Trophoblast cell (in vitro differentiated cells and primary cell): ENCODE measurements around the gene ARHGAP26.

Experiments used
- DNase-seq, 2 donors: peaks; one replicate each; pipeline ENCODE4 v3.0.0-alpha.2; 2016
- H2AFZ ChIP-seq: 2 replicates; pipeline ENCODE4 v1.6.1; 2013; ENCODE audit warnings: low read length, moderate library complexity, mild to moderate bottlenecking; ENCODE audit not compliant: insufficient read depth, poor library complexity
- H2AK5ac ChIP-seq: 2 replicates; pipeline ENCODE4 v1.6.1; 2013; ENCODE audit warnings: mild to moderate bottlenecking, low read length
- H2BK120ac ChIP-seq: 2 replicates; pipeline ENCODE4 v1.6.1; 2013; ENCODE audit warnings: low read length, mild to moderate bottlenecking, moderate library complexity; ENCODE audit not compliant: insufficient read depth, poor library complexity
- H2BK12ac ChIP-seq: 2 replicates; pipeline ENCODE4 v1.6.1; 2013; ENCODE audit warnings: mild to moderate bottlenecking, low read length, moderate library complexity
- H2BK5ac ChIP-seq: 2 replicates; pipeline ENCODE4 v1.6.1; 2013; ENCODE audit warnings: low read length, low read depth, moderate library complexity, mild to moderate bottlenecking; ENCODE audit not compliant: poor library complexity
- H3K14ac ChIP-seq: 2 replicates; pipeline ENCODE4 v1.6.1; 2013; ENCODE audit warnings: mild to moderate bottlenecking, low read length
- H3K18ac ChIP-seq: 2 replicates; pipeline ENCODE4 v1.6.1; 2013; ENCODE audit warnings: mild to moderate bottlenecking, low read length
- H3K23ac ChIP-seq: 2 replicates; pipeline ENCODE4 v1.6.1; 2013; ENCODE audit warnings: low read length
- H3K27ac ChIP-seq: 2 replicates; pipeline ENCODE4 v1.5.1; 2013; ENCODE audit warnings: low read depth, mild to moderate bottlenecking, inconsistent platforms, low read length, moderate library complexity
- H3K27me3 ChIP-seq: 2 replicates; pipeline ENCODE4 v1.6.1; 2013; ENCODE audit warnings: inconsistent platforms, mild to moderate bottlenecking, low read length, moderate library complexity; ENCODE audit not compliant: insufficient read depth
- H3K36me3 ChIP-seq, 2 experiments: 1 replicate in 1 of 2; 2 replicates in 1 of 2; pipeline ENCODE4 v1.6.1; 2013; ENCODE audit warnings: low read length in 2 of 2, mild to moderate bottlenecking in 2 of 2, moderate library complexity in 1 of 2; ENCODE audit not compliant: insufficient read depth in 2 of 2, control insufficient read depth in 1 of 2
- H3K4ac ChIP-seq: 2 replicates; pipeline ENCODE4 v1.6.1; 2013; ENCODE audit warnings: low read depth, mild to moderate bottlenecking, low read length, moderate library complexity
- H3K4me1 ChIP-seq, 2 experiments: 1 replicate in 1 of 2; 2 replicates in 1 of 2; pipeline ENCODE4 v1.6.1; 2013; ENCODE audit warnings: low read length in 2 of 2, mild to moderate bottlenecking in 2 of 2, moderate library complexity in 1 of 2; ENCODE audit not compliant: insufficient read depth in 2 of 2, control insufficient read depth in 1 of 2
- H3K4me2 ChIP-seq: 2 replicates; pipeline ENCODE4 v1.6.1; 2013; ENCODE audit warnings: inconsistent platforms, mild to moderate bottlenecking, low read length, moderate library complexity
- H3K4me3 ChIP-seq: 2 replicates; pipeline ENCODE4 v1.5.1; 2013; ENCODE audit warnings: mild to moderate bottlenecking, low read depth, low read length, inconsistent platforms
- H3K79me1 ChIP-seq: one replicate; pipeline ENCODE4 v1.6.1; 2013; ENCODE audit warnings: low read length
- H3K79me2 ChIP-seq: 2 replicates; pipeline ENCODE4 v1.6.1; 2013; ENCODE audit warnings: low read length, mild to moderate bottlenecking; ENCODE audit not compliant: control insufficient read depth, insufficient read depth, poor library complexity
- H3K9ac ChIP-seq: 2 replicates; pipeline ENCODE4 v1.6.1; 2013; ENCODE audit warnings: mild to moderate bottlenecking, low read length
- H3K9me3 ChIP-seq: 2 replicates; pipeline ENCODE4 v1.6.1; 2013; ENCODE audit warnings: low read depth, mild to moderate bottlenecking, control low read depth, inconsistent platforms, low read length; ENCODE audit not compliant: insufficient read depth
- H4K12ac ChIP-seq: 2 replicates; pipeline ENCODE4 v1.6.1; 2013; ENCODE audit warnings: low read depth, mild to moderate bottlenecking, low read length, moderate library complexity
- H4K8ac ChIP-seq: 2 replicates; pipeline ENCODE4 v1.6.1; 2013; ENCODE audit warnings: low read depth, mild to moderate bottlenecking, low read length, moderate library complexity
- H4K91ac ChIP-seq: one replicate; pipeline ENCODE4 v1.6.1; 2013; ENCODE audit warnings: low read depth, mild to moderate bottlenecking, low read length, moderate library complexity
- WGBS: extraction: QIAGEN DNeasy Blood & Tissue Kit; methylation state at CpG from one replicate; pipeline ENCODE4 v1.1.7; 2013; ENCODE audit warnings: missing lambda C conversion rate; ENCODE audit not compliant: insufficient read length, insufficient coverage; ENCODE audit errors: extremely low coverage; 5-methylcytosine and 5-hydroxymethylcytosine counted together

The ARHGAP26 gene

GRCh38 chr5:143033535-143034250 is 263.5 kb downstream of the ARHGAP26 start:
- Histone ChIP-seq H3K23ac (no peak overlapping the region), H3K18ac (no peak overlapping the region), H3K9ac (no peak overlapping the region), H3K27ac (no peak overlapping the region), H3K4me3 (no peak overlapping the region), H3K4me2 (no peak overlapping the region), H3K79me1 (no peaks in the 10 kb centered on the region), H3K36me3 (no peaks in the 10 kb centered on the region), H3K79me2 (no peaks in the 10 kb centered on the region), H2AFZ (no peak overlapping the region), H2AK5ac (no peak overlapping the region), H4K12ac (no peak overlapping the region), H3K27me3 (no peaks in the 10 kb centered on the region), H4K8ac (no peak overlapping the region), H3K4ac (no peak overlapping the region), H3K14ac (no peak overlapping the region), H2BK120ac (no peak overlapping the region), H4K91ac (no peak overlapping the region), H3K9me3 (no peaks in the 10 kb centered on the region), H3K4me1 (no peaks in the 10 kb centered on the region), H2BK5ac (no peak overlapping the region), H2BK12ac (no peak overlapping the region)
- DNase-seq = peak; percentile 29 to 70
- WGBS = no CpG with 5 or more reads among the region's 10 CpGs

- Histone ChIP-seq H3K79me2 (no peaks in the 10 kb centered on the region), H2AK5ac (no peak overlapping the region), H3K4ac (no peak overlapping the region), H3K79me1 (no peaks in the 10 kb centered on the region), H4K91ac (no peak overlapping the region), H3K36me3 (no peaks in the 10 kb centered on the region), H4K8ac (no peak overlapping the region), H2BK12ac (no peak overlapping the region), H3K4me2 (no peak overlapping the region), H3K4me1 (no peaks in the 10 kb centered on the region), H3K4me3 (no peak overlapping the region), H3K14ac (no peak overlapping the region), H3K18ac (no peak overlapping the region), H2AFZ (no peak overlapping the region), H3K27me3 (no peaks in the 10 kb centered on the region), H4K12ac (no peak overlapping the region), H3K9ac (no peak overlapping the region), H3K23ac (no peak overlapping the region), H3K9me3 (no peaks in the 10 kb centered on the region), H3K27ac (no peak overlapping the region), H2BK120ac (no peak overlapping the region), H2BK5ac (no peak overlapping the region)
- DNase-seq = no peak
- WGBS = no CpG with 5 or more reads among the region's 4 CpGs
These were observed 266.2 kb downstream of the ARHGAP26 start for GRCh38 chr5:143036146-143036927.

- Histone ChIP-seq H2BK120ac (no peak overlapping the region), H4K91ac (no peak overlapping the region), H3K14ac (no peak overlapping the region), H3K79me1 (no peaks in the 10 kb centered on the region), H3K23ac (no peak overlapping the region), H3K79me2 (no peaks in the 10 kb centered on the region), H2BK5ac (no peak overlapping the region), H3K36me3 (no peaks in the 10 kb centered on the region), H3K9me3 (no peaks in the 10 kb centered on the region), H3K27ac (no peak overlapping the region), H3K4me3 (no peak overlapping the region), H4K8ac (no peak overlapping the region), H2BK12ac (no peak overlapping the region), H3K4me1 (no peaks in the 10 kb centered on the region), H3K9ac (no peak overlapping the region), H3K18ac (no peak overlapping the region), H3K27me3 (no peaks in the 10 kb centered on the region), H3K4ac (no peak overlapping the region), H4K12ac (no peak overlapping the region), H2AFZ (no peak overlapping the region), H2AK5ac (no peak overlapping the region), H3K4me2 (no peak overlapping the region)
- no CpG with 5 or more reads among the region's 3 CpGs for WGBS
- DNase-seq = no peak
These were observed 266.9 kb downstream of the ARHGAP26 start for GRCh38 chr5:143037071-143037470.

GRCh38 chr5:143037708-143038107 is 267.5 kb downstream of the ARHGAP26 start:
- Histone ChIP-seq H2AFZ (no peak overlapping the region), H3K4me3 (no peak overlapping the region), H3K27ac (no peak overlapping the region), H3K23ac (no peak overlapping the region), H3K4me1 (no peaks in the 10 kb centered on the region), H3K4me2 (no peak overlapping the region), H3K79me2 (no peaks in the 10 kb centered on the region), H2BK12ac (no peak overlapping the region), H3K14ac (no peak overlapping the region), H3K9ac (no peak overlapping the region), H3K36me3 (no peaks in the 10 kb centered on the region), H3K27me3 (no peaks in the 10 kb centered on the region), H3K18ac (no peak overlapping the region), H3K9me3 (no peaks in the 10 kb centered on the region), H2AK5ac (no peak overlapping the region), H3K4ac (no peak overlapping the region), H2BK120ac (no peak overlapping the region), H3K79me1 (no peaks in the 10 kb centered on the region), H2BK5ac (no peak overlapping the region), H4K12ac (no peak overlapping the region), H4K91ac (no peak overlapping the region), H4K8ac (no peak overlapping the region)
- no CpG with 5 or more reads among the region's 1 CpG for WGBS
- no peak for DNase-seq
